Uterus (tissue), 2 donors: ENCODE results near the gene DDX23.

Experiments
- CTCF ChIP-seq, 4 experiments: fragments of 200-600 bp in 2 of 4; fragments of 450-650 bp in 2 of 4; sonication (generic) in 2 of 4; IDR thresholded peaks; one replicate each; pipeline ENCODE4 v1.5.1; 2016 to 2019; ENCODE audit warnings: antibody characterized with exemption in 4 of 4, mild to moderate bottlenecking in 2 of 4, moderate library complexity in 1 of 4
- POLR2A ChIP-seq, 2 donors: fragments of 450-650 bp; IDR thresholded peaks; one replicate each; pipeline ENCODE4 v1.6.1; 2016; ENCODE audit warnings: antibody characterized with exemption in 2 of 2, mild to moderate bottlenecking in 1 of 2, moderate library complexity in 1 of 2

GRCh38 chr12:48862760-48863159, 10.8 kb upstream of the DDX23 start:
- no peak for TF ChIP-seq CTCF (IDR thresholded peaks at IDR 0.05)
- no peak for TF ChIP-seq POLR2A (IDR thresholded peaks at IDR 0.05)
